Measurements from ENCODE around the gene OR51G2.

Gene OR51G2

DNA sequence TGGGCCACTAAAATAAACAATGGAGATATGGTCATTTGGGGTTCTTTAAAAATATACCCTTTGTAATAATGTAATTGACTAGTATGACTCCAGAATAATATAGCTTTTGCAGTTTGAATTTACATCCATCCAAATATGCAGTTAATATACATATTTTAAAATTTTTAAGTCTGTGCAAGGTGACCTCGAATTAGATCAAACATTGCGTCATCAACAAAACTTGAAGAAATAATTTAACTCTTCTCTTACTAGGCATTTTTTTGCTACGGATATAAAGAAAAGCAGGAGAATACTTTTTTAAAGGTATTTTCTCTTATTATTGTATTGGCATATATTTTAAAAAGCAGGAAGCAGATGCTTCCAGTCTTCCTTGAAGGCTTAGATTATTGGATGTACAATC lies 17.6 kb upstream of the OR51G2 start:
- Histone ChIP-seq H3K4me2 (ENCODE audit: low read length) (no peak overlapping the region), H2BK120ac (ENCODE audit: low read depth, low read length) (no peak overlapping the region), H3K27ac (ENCODE audit: low read depth, low read length) (no peak overlapping the region), H3K36me3 (ENCODE audit: control insufficient read depth, insufficient read depth, low read length) (no peaks in the 10 kb centered on the region), H4K8ac (ENCODE audit: low read depth, low read length) (no peak overlapping the region), H4K5ac (ENCODE audit: low read length) (no peak overlapping the region), H3K79me1 (ENCODE audit: low read length) (no peaks in the 10 kb centered on the region), H3K56ac (ENCODE audit: low read length) (no peak overlapping the region), H3K79me2 (ENCODE audit: control insufficient read depth, insufficient read depth, low read length) (no peaks in the 10 kb centered on the region), H3K23ac (ENCODE audit: low read length) (no peak overlapping the region), H2BK15ac (replicated peaks; ENCODE audit: low read depth) (no peak overlapping the region), H3K4me1 (ENCODE audit: control insufficient read depth, low read depth, low read length) (no peaks in the 10 kb centered on the region), H3K18ac (ENCODE audit: low read length) (no peak overlapping the region), H2BK5ac (ENCODE audit: low read length) (no peak overlapping the region), H3K27me3 (ENCODE audit: insufficient read depth, low read length, poor library complexity) (no peaks in the 10 kb centered on the region), H3K4me3 (ENCODE audit: low read length) (no peak overlapping the region), H3K9ac (ENCODE audit: low read length) (no peak overlapping the region), H3K4ac (ENCODE audit: low read depth, low read length) (no peak overlapping the region), H2AK5ac (ENCODE audit: low read length) (no peak overlapping the region)
- DNase-seq = no peak
- WGBS (ENCODE audit: extremely low coverage, insufficient coverage, low lambda C conversion rate) = no CpG with 5 or more reads among the region's 3 CpGs

DNA sequence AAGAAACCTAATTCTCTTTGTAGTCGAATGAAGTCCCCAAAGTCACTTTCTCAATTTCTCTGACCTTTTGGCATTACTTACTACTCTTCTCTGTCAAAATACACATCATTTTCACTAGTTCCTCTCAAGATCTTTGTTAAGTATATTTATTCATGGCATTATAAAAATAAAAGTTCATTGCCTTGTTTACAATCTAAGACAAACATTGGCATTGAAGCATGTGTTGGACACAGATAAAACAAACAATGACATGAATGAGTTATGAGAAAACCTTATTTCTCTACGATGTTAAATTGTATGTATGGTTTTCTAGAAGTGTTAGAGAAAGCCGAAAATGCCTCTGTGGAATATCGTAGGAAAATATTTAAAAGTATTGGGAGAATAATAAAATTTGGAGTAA lies 13.6 kb upstream of the OR51G2 start:
- Histone ChIP-seq H3K79me2 (ENCODE audit: control insufficient read depth, insufficient read depth, low read length) (no peaks in the 10 kb centered on the region), H4K5ac (ENCODE audit: low read length) (no peak overlapping the region), H2AK5ac (ENCODE audit: low read length) (no peak overlapping the region), H3K79me1 (ENCODE audit: low read length) (no peaks in the 10 kb centered on the region), H3K18ac (ENCODE audit: low read length) (no peak overlapping the region), H3K4me3 (ENCODE audit: low read length) (no peak overlapping the region), H2BK120ac (ENCODE audit: low read depth, low read length) (no peak overlapping the region), H3K4me2 (ENCODE audit: low read length) (no peak overlapping the region), H3K27ac (ENCODE audit: low read depth, low read length) (no peak overlapping the region), H2BK15ac (replicated peaks; ENCODE audit: low read depth) (no peak overlapping the region), H3K9ac (ENCODE audit: low read length) (no peak overlapping the region), H3K36me3 (ENCODE audit: control insufficient read depth, insufficient read depth, low read length) (no peaks in the 10 kb centered on the region), H3K23ac (ENCODE audit: low read length) (no peak overlapping the region), H3K4me1 (ENCODE audit: control insufficient read depth, low read depth, low read length) (no peaks in the 10 kb centered on the region), H4K8ac (ENCODE audit: low read depth, low read length) (no peak overlapping the region), H3K27me3 (ENCODE audit: insufficient read depth, low read length, poor library complexity) (no peaks in the 10 kb centered on the region), H3K56ac (ENCODE audit: low read length) (no peak overlapping the region), H3K4ac (ENCODE audit: low read depth, low read length) (no peak overlapping the region), H2BK5ac (ENCODE audit: low read length) (no peak overlapping the region)
- WGBS (ENCODE audit: extremely low coverage, insufficient coverage, low lambda C conversion rate) = 100% methylated on average over 3 of the region's 4 CpGs
- DNase-seq = no peak

- DNase-seq = no peak
- no peak overlapping the region for H3K27ac ChIP-seq (ENCODE audit: low read depth, low read length)
- H4K5ac ChIP-seq (ENCODE audit: low read length) = no peak overlapping the region
- no peak overlapping the region for H3K4ac ChIP-seq (ENCODE audit: low read depth, low read length)
- H2BK120ac ChIP-seq (ENCODE audit: low read depth, low read length) = no peak overlapping the region
- no peak overlapping the region for H2BK5ac ChIP-seq (ENCODE audit: low read length)
- H3K4me1 ChIP-seq (ENCODE audit: control insufficient read depth, low read depth, low read length) = no peaks in the 10 kb centered on the region
- H3K36me3 ChIP-seq (ENCODE audit: control insufficient read depth, insufficient read depth, low read length) = no peaks in the 10 kb centered on the region
- H3K56ac ChIP-seq (ENCODE audit: low read length) = no peak overlapping the region
- no peaks in the 10 kb centered on the region for H3K79me2 ChIP-seq (ENCODE audit: control insufficient read depth, insufficient read depth, low read length)
- H3K18ac ChIP-seq (ENCODE audit: low read length) = no peak overlapping the region
- H2AK5ac ChIP-seq (ENCODE audit: low read length) = no peak overlapping the region
- H2BK15ac ChIP-seq (replicated peaks; ENCODE audit: low read depth) = no peak overlapping the region
- no peak overlapping the region for H3K4me3 ChIP-seq (ENCODE audit: low read length)
- no peaks in the 10 kb centered on the region for H3K79me1 ChIP-seq (ENCODE audit: low read length)
- no peak overlapping the region for H3K23ac ChIP-seq (ENCODE audit: low read length)
- H3K27me3 ChIP-seq (ENCODE audit: insufficient read depth, low read length, poor library complexity) = no peaks in the 10 kb centered on the region
- H3K9ac ChIP-seq (ENCODE audit: low read length) = no peak overlapping the region
- no peak overlapping the region for H4K8ac ChIP-seq (ENCODE audit: low read depth, low read length)
- H3K4me2 ChIP-seq (ENCODE audit: low read length) = no peak overlapping the region
These were observed 7.5 kb upstream of the OR51G2 start for GRCh38 chr11:4926608-4927007.

DNA sequence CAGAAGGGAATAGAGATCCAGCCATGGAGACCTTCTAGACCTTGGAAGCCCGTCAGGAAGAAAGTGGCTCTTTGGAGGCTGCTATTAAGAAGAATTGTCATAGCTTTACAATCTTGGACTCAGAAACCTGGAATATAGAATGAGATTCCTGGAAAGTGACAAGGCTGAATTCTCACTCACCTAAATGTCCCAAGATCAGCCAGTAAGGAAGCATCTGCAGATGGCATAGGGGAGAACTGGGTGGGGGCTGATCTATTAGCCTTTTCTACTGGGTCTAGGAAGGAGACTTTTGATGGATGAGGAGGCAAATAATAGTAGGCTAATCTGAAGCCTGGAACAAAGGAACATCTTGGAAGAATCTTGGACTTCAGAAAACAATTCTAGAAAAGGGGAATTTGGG lies 5.1 kb upstream of the OR51G2 start, which contains the start of gene OR51G1:
Gene OR51G1 (minus strand): TSS at position 101 of the 400 bp plus-strand sequence. CDS start 0 bp downstream, at position 101.
- Histone ChIP-seq H3K79me2 (ENCODE audit: control insufficient read depth, insufficient read depth, low read length) (no peaks in the 10 kb centered on the region), H3K9ac (ENCODE audit: low read length) (no peak within 1 kb of the TSS), H2BK15ac (replicated peaks; ENCODE audit: low read depth) (no peak within 1 kb of the TSS), H3K4me3 (ENCODE audit: low read length) (no peak within 1 kb of the TSS), H3K23ac (ENCODE audit: low read length) (no peak within 1 kb of the TSS), H2BK5ac (ENCODE audit: low read length) (no peak within 1 kb of the TSS), H3K56ac (ENCODE audit: low read length) (no peak within 1 kb of the TSS), H3K79me1 (ENCODE audit: low read length) (no peaks in the 10 kb centered on the region), H2AK5ac (ENCODE audit: low read length) (no peak within 1 kb of the TSS), H3K27me3 (ENCODE audit: insufficient read depth, low read length, poor library complexity) (no peaks in the 10 kb centered on the region), H2BK120ac (ENCODE audit: low read depth, low read length) (no peak within 1 kb of the TSS), H3K36me3 (ENCODE audit: control insufficient read depth, insufficient read depth, low read length) (no peaks in the 10 kb centered on the region), H3K4me1 (ENCODE audit: control insufficient read depth, low read depth, low read length) (no peaks in the 10 kb centered on the region), H3K4ac (ENCODE audit: low read depth, low read length) (no peak within 1 kb of the TSS), H3K27ac (ENCODE audit: low read depth, low read length) (no peak within 1 kb of the TSS), H4K8ac (ENCODE audit: low read depth, low read length) (no peak within 1 kb of the TSS), H4K5ac (ENCODE audit: low read length) (no peak within 1 kb of the TSS), H3K4me2 (ENCODE audit: low read length) (no peak within 1 kb of the TSS), H3K18ac (ENCODE audit: low read length) (no peak within 1 kb of the TSS)
- WGBS (ENCODE audit: extremely low coverage, insufficient coverage, low lambda C conversion rate) = no CpG with 5 or more reads among the region's 1 CpG
- DNase-seq = no peak

GRCh38 chr11:4922304-4922703 lies 3.2 kb upstream of the OR51G2 start:
- Histone ChIP-seq H3K27ac (ENCODE audit: low read depth, low read length) (no peak overlapping the region), H3K18ac (ENCODE audit: low read length) (no peak overlapping the region), H3K4me3 (ENCODE audit: low read length) (no peak overlapping the region), H3K23ac (ENCODE audit: low read length) (no peak overlapping the region), H4K5ac (ENCODE audit: low read length) (no peak overlapping the region), H3K79me1 (ENCODE audit: low read length) (no peaks in the 10 kb centered on the region), H2BK120ac (ENCODE audit: low read depth, low read length) (no peak overlapping the region), H3K9ac (ENCODE audit: low read length) (no peak overlapping the region), H3K4ac (ENCODE audit: low read depth, low read length) (no peak overlapping the region), H2BK15ac (replicated peaks; ENCODE audit: low read depth) (no peak overlapping the region), H3K27me3 (ENCODE audit: insufficient read depth, low read length, poor library complexity) (no peaks in the 10 kb centered on the region), H3K4me1 (ENCODE audit: control insufficient read depth, low read depth, low read length) (no peaks in the 10 kb centered on the region), H2BK5ac (ENCODE audit: low read length) (no peak overlapping the region), H2AK5ac (ENCODE audit: low read length) (no peak overlapping the region), H3K4me2 (ENCODE audit: low read length) (no peak overlapping the region), H3K79me2 (ENCODE audit: control insufficient read depth, insufficient read depth, low read length) (no peaks in the 10 kb centered on the region), H3K56ac (ENCODE audit: low read length) (no peak overlapping the region), H3K36me3 (ENCODE audit: control insufficient read depth, insufficient read depth, low read length) (no peaks in the 10 kb centered on the region), H4K8ac (ENCODE audit: low read depth, low read length) (no peak overlapping the region)
- no peak for DNase-seq
- WGBS (ENCODE audit: extremely low coverage, insufficient coverage, low lambda C conversion rate) = no CpG with 5 or more reads among the region's 1 CpG

DNA sequence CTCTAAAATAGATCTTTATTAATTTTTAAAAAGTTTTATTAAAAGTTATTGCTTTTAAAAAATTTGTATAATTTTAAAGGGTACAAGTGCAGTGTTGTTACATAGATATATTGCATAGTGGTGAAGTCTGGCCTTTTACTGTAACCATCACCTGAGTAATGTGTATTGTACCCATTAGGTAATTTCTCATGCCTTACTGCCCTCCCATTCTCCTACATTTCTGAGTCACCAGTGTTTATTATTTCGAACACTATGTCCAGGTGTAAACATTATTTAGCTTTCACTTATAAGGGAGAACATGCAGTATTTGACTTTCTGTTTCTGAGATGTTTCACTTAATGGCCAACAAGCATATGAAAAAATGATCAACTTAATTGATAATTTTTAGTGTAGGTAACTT lies 2.6 kb upstream of the OR51G2 start:
- no peak overlapping the region for H3K27ac ChIP-seq (ENCODE audit: low read depth, low read length)
- no peaks in the 10 kb centered on the region for H3K79me2 ChIP-seq (ENCODE audit: control insufficient read depth, insufficient read depth, low read length)
- H3K4ac ChIP-seq (ENCODE audit: low read depth, low read length) = no peak overlapping the region
- no peak overlapping the region for H4K5ac ChIP-seq (ENCODE audit: low read length)
- H3K36me3 ChIP-seq (ENCODE audit: control insufficient read depth, insufficient read depth, low read length) = no peaks in the 10 kb centered on the region
- no peaks in the 10 kb centered on the region for H3K79me1 ChIP-seq (ENCODE audit: low read length)
- no peak overlapping the region for H3K18ac ChIP-seq (ENCODE audit: low read length)
- no peaks in the 10 kb centered on the region for H3K27me3 ChIP-seq (ENCODE audit: insufficient read depth, low read length, poor library complexity)
- H2BK15ac ChIP-seq (replicated peaks; ENCODE audit: low read depth) = no peak overlapping the region
- no peak overlapping the region for H3K4me2 ChIP-seq (ENCODE audit: low read length)
- H2BK120ac ChIP-seq (ENCODE audit: low read depth, low read length) = no peak overlapping the region
- H2AK5ac ChIP-seq (ENCODE audit: low read length) = no peak overlapping the region
- H3K23ac ChIP-seq (ENCODE audit: low read length) = no peak overlapping the region
- H3K4me3 ChIP-seq (ENCODE audit: low read length) = no peak overlapping the region
- DNase-seq = no peak
- H4K8ac ChIP-seq (ENCODE audit: low read depth, low read length) = no peak overlapping the region
- no peak overlapping the region for H2BK5ac ChIP-seq (ENCODE audit: low read length)
- no CpG with 5 or more reads among the region's 1 CpG for WGBS (ENCODE audit: extremely low coverage, insufficient coverage, low lambda C conversion rate)
- H3K9ac ChIP-seq (ENCODE audit: low read length) = no peak overlapping the region
- H3K56ac ChIP-seq (ENCODE audit: low read length) = no peak overlapping the region
- no peaks in the 10 kb centered on the region for H3K4me1 ChIP-seq (ENCODE audit: control insufficient read depth, low read depth, low read length)

Measured in mesendoderm (in vitro differentiated cells).